Common myeloid progenitor, CD34-positive (primary cell): ENCODE results near the gene SH3PXD2B.
"Not testable (repeated sequence)": the region's sequence is repeated elsewhere in the genome, so short reads cannot be mapped to it uniquely, and the experiment has no call there.

Experiments
- CTCF ChIA-PET: fragments of 350-600 bp; sonication (Branson Sonifier 250); formaldehyde crosslinking; loops from one replicate; lab custom pipeline; 2021; ENCODE audit warnings: antibody characterized with exemption; lab: Charles Lee
- POLR2A ChIA-PET: fragments of 350-600 bp; sonication (Branson Sonifier 250); formaldehyde crosslinking; loops from one replicate; lab custom pipeline; 2021; ENCODE audit warnings: antibody characterized with exemption; lab: Charles Lee
- DNase-seq, 3 donors: peaks; one replicate each; pipeline versions ENCODE4 v3.0.0 to v3.0.0-alpha.2; 2013
- H3K27ac ChIP-seq, 2 experiments: 1 replicate in 1 of 2; 2 replicates in 1 of 2; pipeline ENCODE4 v1.7.0; 2013; ENCODE audit warnings: inconsistent platforms in 2 of 2, low read length in 2 of 2, mild to moderate bottlenecking in 2 of 2, low read depth in 1 of 2, moderate library complexity in 1 of 2; ENCODE audit not compliant: severe bottlenecking in 2 of 2, insufficient read depth in 1 of 2, poor library complexity in 1 of 2
- H3K27me3 ChIP-seq, 5 experiments: replicated peaks in 2 of 5; 1 replicate in 3 of 5; 2 replicates in 2 of 5; pipeline versions ENCODE4 v1.6.1 to v1.7.0; 2013; ENCODE audit warnings: low read length in 4 of 5, mild to moderate bottlenecking in 2 of 5, moderate library complexity in 2 of 5, inconsistent platforms in 1 of 5; ENCODE audit not compliant: insufficient read depth in 5 of 5, control insufficient read depth in 4 of 5
- H3K36me3 ChIP-seq, 4 experiments: 1 replicate in 2 of 4; 2 replicates in 2 of 4; pipeline versions ENCODE4 v1.6.1 to v1.7.0; 2013; ENCODE audit warnings: low read length in 3 of 4, control low read depth in 1 of 4, mild to moderate bottlenecking in 1 of 4; ENCODE audit not compliant: control insufficient read depth in 4 of 4, insufficient read depth in 4 of 4
- H3K4me1 ChIP-seq, 4 experiments: 1 replicate in 3 of 4; 2 replicates in 1 of 4; pipeline versions ENCODE4 v1.6.1 to v1.7.1; 2013; ENCODE audit warnings: low read length in 3 of 4, mild to moderate bottlenecking in 3 of 4, control low read depth in 1 of 4, inconsistent platforms in 1 of 4, moderate library complexity in 1 of 4; ENCODE audit not compliant: control insufficient read depth in 4 of 4, insufficient read depth in 4 of 4; ENCODE audit errors: control extremely low read depth in 1 of 4
- H3K4me3 ChIP-seq, 7 experiments: 1 replicate in 4 of 7; 2 replicates in 3 of 7; pipeline versions ENCODE4 v1.5.1 to v1.7.0; 2013; ENCODE audit warnings: mild to moderate bottlenecking in 7 of 7, low read length in 6 of 7, moderate library complexity in 6 of 7, inconsistent platforms in 2 of 7, low read depth in 2 of 7, control low read depth in 1 of 7; ENCODE audit not compliant: insufficient read depth in 4 of 7, control insufficient read depth in 1 of 7; ENCODE audit errors: extremely low read depth in 1 of 7
- H3K9me3 ChIP-seq, 5 experiments: 1 replicate in 4 of 5; 2 replicates in 1 of 5; pipeline versions ENCODE4 v1.6.1 to v1.7.1; 2013; ENCODE audit warnings: low read length in 4 of 5, mild to moderate bottlenecking in 2 of 5, inconsistent platforms in 1 of 5, low read depth in 1 of 5, moderate library complexity in 1 of 5; ENCODE audit not compliant: control insufficient read depth in 4 of 5, insufficient read depth in 2 of 5; ENCODE audit errors: control extremely low read depth in 1 of 5
- WGBS: methylation state at CpG from one replicate; pipeline ENCODE4 v1.1.5; 2013; ENCODE audit not compliant: insufficient coverage; 5-methylcytosine and 5-hydroxymethylcytosine counted together

Gene SH3PXD2B

GRCh38 chr5:172352526-172352925 lies 101.8 kb downstream of the SH3PXD2B start:
- H3K9me3 ChIP-seq, H3K4me3 ChIP-seq, DNase-seq, CTCF ChIA-PET, H3K27me3 ChIP-seq, H3K36me3 ChIP-seq, H3K27ac ChIP-seq, H3K4me1 ChIP-seq, POLR2A ChIA-PET: not testable (repeated sequence)
- WGBS: 94% methylated on average over 4 of the region's 7 CpGs

- POLR2A ChIA-PET: interaction anchor here (0.7 kb wide), 1 partner anchor 14 kb away, joined by 5 read pairs; no protein-coding TSS in a partner anchor
- CTCF ChIA-PET: no interaction called here
- H3K36me3 ChIP-seq: peaks cover 0 to 3% (median 0%) of the 10 kb centered on the region in 4 experiments
Observed at GRCh38 chr5:172351240-172351778, 103.0 kb downstream of the SH3PXD2B start.

GRCh38 chr5:172350212-172351181 lies 103.8 kb downstream of the SH3PXD2B start:
- Histone ChIP-seq H3K9me3 (no peaks in the 10 kb centered on the region), H3K27me3 (no peaks in the 10 kb centered on the region), H3K4me3 (no peak overlapping the region), H3K27ac (no peak overlapping the region), H3K4me1 (no peaks in the 10 kb centered on the region), H3K36me3 (peaks cover 0 to 3% (median 0%) of the 10 kb centered on the region in 4 experiments)
- WGBS: 96% methylated on average over 21 of the region's 26 CpGs
- DNase-seq: no peak
- CTCF ChIA-PET: no interaction called here
- POLR2A ChIA-PET: no interaction called here

More at GRCh38 chr5:172351240-172351778, 103.0 kb downstream of the SH3PXD2B start:
- Histone ChIP-seq H3K27ac (no peak overlapping the region), H3K4me3 (no peak overlapping the region), H3K4me1 (no peaks in the 10 kb centered on the region), H3K9me3 (no peaks in the 10 kb centered on the region), H3K27me3 (no peaks in the 10 kb centered on the region)
- no peak for DNase-seq
- 100% methylated on average over 1 of the region's 3 CpGs for WGBS

GRCh38 chr5:172348733-172349132 lies 105.6 kb downstream of the SH3PXD2B start:
- 85% methylated on average over 2 of the region's 5 CpGs for WGBS
- H3K27me3 ChIP-seq: not testable (repeated sequence)

GRCh38 chr5:172348084-172348483 lies 106.2 kb downstream of the SH3PXD2B start:
- WGBS: 90% methylated on average over 1 of the region's 5 CpGs
- H3K4me1 ChIP-seq: no peaks in the 10 kb centered on the region
- no peaks in the 10 kb centered on the region for H3K36me3 ChIP-seq
- H3K27me3 ChIP-seq: no peaks in the 10 kb centered on the region
- H3K27ac ChIP-seq: no peak overlapping the region
- ChIA-PET CTCF (interaction anchor here (1.1 to 1.6 kb wide), 2 partner anchors 9 to 103 kb away, joined by 3 read pairs; no protein-coding TSS in a partner anchor), POLR2A (no interaction called here)
- no peaks in the 10 kb centered on the region for H3K9me3 ChIP-seq
- H3K4me3 ChIP-seq: no peak overlapping the region
- no peak for DNase-seq

More at GRCh38 chr5:172348733-172349132, 105.6 kb downstream of the SH3PXD2B start:
- POLR2A ChIA-PET, H3K27ac ChIP-seq, H3K4me1 ChIP-seq, H3K9me3 ChIP-seq, DNase-seq, H3K4me3 ChIP-seq, H3K36me3 ChIP-seq: not testable (repeated sequence)
- CTCF ChIA-PET: interaction anchor here (1.6 kb wide), 1 partner anchor 10 kb away, joined by 3 read pairs; no protein-coding TSS in a partner anchor

GRCh38 chr5:172347496-172348052 lies 106.8 kb downstream of the SH3PXD2B start:
- peak in 2 of 3 donors; percentile 42 to 63 for DNase-seq
- ChIA-PET POLR2A (no interaction called here), CTCF (interaction anchor here (1.1 to 1.6 kb wide), 2 partner anchors 9 to 103 kb away, joined by 3 read pairs; no protein-coding TSS in a partner anchor)
- WGBS: 86% methylated on average over 8 of the region's 8 CpGs
- no peaks in the 10 kb centered on the region for H3K4me1 ChIP-seq
- no peaks in the 10 kb centered on the region for H3K9me3 ChIP-seq
- no peak overlapping the region for H3K27ac ChIP-seq
- H3K4me3 ChIP-seq: no peak overlapping the region
- no peaks in the 10 kb centered on the region for H3K36me3 ChIP-seq
- no peaks in the 10 kb centered on the region for H3K27me3 ChIP-seq
